Astrocyte (in vitro differentiated cells and primary cell): ENCODE data around the gene COG1.

ENCODE experiments used
- EZH2 ChIP-seq: IDR thresholded peaks from 2 replicates; pipeline ENCODE4 v1.6.1; 2012; ENCODE audit warnings: mild to moderate bottlenecking, low read length, inconsistent platforms; ENCODE audit not compliant: insufficient read depth
- TF ChIP-seq, protein P1 (sequence below): IDR thresholded peaks from 2 replicates; pipeline ENCODE4 v1.5.1; 2011; ENCODE audit warnings: low read depth, mild to moderate bottlenecking, inconsistent platforms, low read length, moderate library complexity; ENCODE audit not compliant: insufficient read depth

DNA sequence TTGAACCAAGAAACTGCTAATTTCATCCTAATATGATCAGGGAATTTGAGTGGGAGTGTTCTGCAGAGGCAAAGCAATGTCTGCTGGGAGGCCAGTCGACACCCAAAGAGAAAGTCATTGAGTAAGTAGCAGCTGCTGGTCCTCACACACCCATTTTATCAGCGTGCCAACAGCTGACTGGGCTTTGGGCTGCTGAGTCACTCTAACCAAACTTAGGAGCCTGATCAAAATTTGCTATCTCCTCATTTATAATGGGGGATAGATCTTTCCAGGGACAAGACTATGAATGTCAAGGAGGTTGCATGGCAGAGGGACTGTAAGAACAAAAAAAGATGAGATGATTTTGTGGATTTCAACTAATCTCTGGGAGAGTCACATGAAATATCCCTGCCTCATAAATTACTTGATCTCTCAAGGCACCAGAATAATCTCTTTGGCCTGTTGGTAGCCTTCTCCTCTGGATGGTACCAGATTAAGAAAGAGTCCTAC, 35.9 kb downstream of the COG1 start:
- TF ChIP-seq, protein P1, sequence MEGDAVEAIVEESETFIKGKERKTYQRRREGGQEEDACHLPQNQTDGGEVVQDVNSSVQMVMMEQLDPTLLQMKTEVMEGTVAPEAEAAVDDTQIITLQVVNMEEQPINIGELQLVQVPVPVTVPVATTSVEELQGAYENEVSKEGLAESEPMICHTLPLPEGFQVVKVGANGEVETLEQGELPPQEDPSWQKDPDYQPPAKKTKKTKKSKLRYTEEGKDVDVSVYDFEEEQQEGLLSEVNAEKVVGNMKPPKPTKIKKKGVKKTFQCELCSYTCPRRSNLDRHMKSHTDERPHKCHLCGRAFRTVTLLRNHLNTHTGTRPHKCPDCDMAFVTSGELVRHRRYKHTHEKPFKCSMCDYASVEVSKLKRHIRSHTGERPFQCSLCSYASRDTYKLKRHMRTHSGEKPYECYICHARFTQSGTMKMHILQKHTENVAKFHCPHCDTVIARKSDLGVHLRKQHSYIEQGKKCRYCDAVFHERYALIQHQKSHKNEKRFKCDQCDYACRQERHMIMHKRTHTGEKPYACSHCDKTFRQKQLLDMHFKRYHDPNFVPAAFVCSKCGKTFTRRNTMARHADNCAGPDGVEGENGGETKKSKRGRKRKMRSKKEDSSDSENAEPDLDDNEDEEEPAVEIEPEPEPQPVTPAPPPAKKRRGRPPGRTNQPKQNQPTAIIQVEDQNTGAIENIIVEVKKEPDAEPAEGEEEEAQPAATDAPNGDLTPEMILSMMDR, result no peak
- no peak for TF ChIP-seq EZH2
